Gastrocnemius medialis (tissue), 4 donors: ENCODE results near the gene CPA5. TPM values are rescaled to one million over a fixed set of nuclear protein-coding genes. Genes with fewer than 3 reads are reported as not detected.

Experiments used
- ATAC-seq, 2 donors: fragments of 150-250 bp; one replicate each; pipeline ENCODE4 v1.9.1; 2016
- DNase-seq, 2 donors: peaks; one replicate each; pipeline ENCODE4 v3.0.0-alpha.2; 2019
- H3K27ac ChIP-seq, 4 donors: fragments of 200-600 bp; sonication (generic); 1 replicate in 1 of 4; 2 replicates in 3 of 4; pipeline ENCODE4 v1.5.1; 2016 to 2018; ENCODE audit warnings: mild to moderate bottlenecking in 2 of 4, moderate library complexity in 1 of 4
- H3K27me3 ChIP-seq, 3 donors: fragments of 200-600 bp; sonication (generic) in 2 of 3; 1 replicate in 1 of 3; 2 replicates in 2 of 3; pipeline versions ENCODE4 v1.5.1 to v1.6.0; 2016 to 2019; ENCODE audit warnings: mild to moderate bottlenecking in 1 of 3, moderate library complexity in 1 of 3
- H3K36me3 ChIP-seq, 2 donors: fragments of 200-600 bp; sonication (generic) in 1 of 2; one replicate each; pipeline ENCODE4 v1.5.1; 2017 to 2018
- H3K4me1 ChIP-seq, 2 donors: fragments of 200-600 bp; sonication (generic) in 1 of 2; one replicate each; pipeline ENCODE4 v1.5.1; 2016 to 2017; ENCODE audit warnings: mild to moderate bottlenecking in 2 of 2
- H3K4me3 ChIP-seq, 4 donors: fragments of 200-600 bp; sonication (generic) in 3 of 4; 1 replicate in 1 of 4; 2 replicates in 3 of 4; pipeline ENCODE4 v1.5.1; 2016 to 2019; ENCODE audit warnings: mild to moderate bottlenecking in 2 of 4
- H3K9me3 ChIP-seq, 3 donors: fragments of 200-600 bp; sonication (generic) in 2 of 3; 1 replicate in 1 of 3; 2 replicates in 2 of 3; pipeline ENCODE4 v1.5.1; 2016 to 2019
- CTCF ChIP-seq, 5 experiments: fragments of 450-650 bp in 3 of 5; fragments of 200-600 bp in 2 of 5; sonication (generic) in 2 of 5; IDR thresholded peaks in 4 of 5; conservative IDR thresholded peaks in 1 of 5; 1 replicate in 4 of 5; 2 replicates in 1 of 5; pipeline ENCODE4 v1.5.1; 2016 to 2019; ENCODE audit warnings: antibody characterized with exemption in 5 of 5, mild to moderate bottlenecking in 3 of 5, moderate library complexity in 3 of 5
- POLR2A ChIP-seq, 2 donors: fragments of 450-650 bp; IDR thresholded peaks; one replicate each; pipeline ENCODE4 v1.6.1; 2017; ENCODE audit warnings: antibody characterized with exemption in 2 of 2, mild to moderate bottlenecking in 2 of 2, moderate library complexity in 2 of 2
- in situ Hi-C, 4 donors: fragments of 200-750 bp; cut with MboI; loops; one replicate each; pipeline versions ENCODE4 v1.15.0 to v1.8.0; 2017; ENCODE audit warnings: low sequenced_read_pairs in 4 of 4
- intact Hi-C: fragments of 100-400 bp; cut with DNase I; formaldehyde crosslinking; loops from one replicate; pipeline ENCODE4 v1.15.1; 2023; ENCODE audit warnings: low total_unique reads
- total RNA-seq, 4 donors: library from RNA; depleted of rRNA; stranded (reverse); fragments of >200 nt; gene quantifications; one replicate each; pipeline versions ENCODE4 v1.1.0 to v1.2.3, GENCODE V29; 2016

Gene CPA5
- total RNA-seq, 4 donors from 2014 or later, result not detected

- H3K4me3 ChIP-seq, result no peak overlapping the region
- H3K27ac ChIP-seq, result no peak overlapping the region
- H3K4me1 ChIP-seq, result no peaks in the 10 kb centered on the region
- ATAC-seq, result no peak
- H3K9me3 ChIP-seq, result no peaks in the 10 kb centered on the region
- in situ Hi-C loops, result no loop called here
- no peak for DNase-seq
- intact Hi-C loops, result no loop called here
- H3K36me3 ChIP-seq, result no peaks in the 10 kb centered on the region
- H3K27me3 ChIP-seq, result no peaks in the 10 kb centered on the region
- TF ChIP-seq CTCF (IDR thresholded peaks at IDR 0.05 in 4 of 5, conservative IDR thresholded peaks at IDR 0.05 in 1 of 5) (no peak), POLR2A (IDR thresholded peaks at IDR 0.05) (no peak)
These were observed 57.0 kb downstream of the CPA5 start for GRCh38 chr7:130401578-130401977.

DNA sequence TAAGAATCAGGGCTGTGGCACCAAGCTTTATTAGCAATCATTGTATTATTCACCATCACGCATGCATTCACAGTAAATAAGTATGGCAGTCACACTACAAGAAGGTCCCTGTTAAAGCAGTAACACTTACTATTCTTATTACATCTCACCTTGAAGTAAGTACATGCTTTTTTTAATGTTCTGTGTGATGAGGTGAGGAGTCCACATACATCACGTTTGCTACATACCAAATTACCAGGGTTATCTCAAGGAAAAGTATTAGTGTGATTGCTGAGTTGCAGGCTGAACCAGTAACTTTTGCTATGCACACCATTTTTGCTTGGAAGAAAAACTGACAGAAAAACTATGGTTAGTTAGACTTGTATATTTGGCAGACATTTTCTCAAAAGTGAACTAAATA, 60.4 kb downstream of the CPA5 start:
- Histone ChIP-seq H3K27me3 (no peaks in the 10 kb centered on the region), H3K4me1 (no peaks in the 10 kb centered on the region), H3K36me3 (no peaks in the 10 kb centered on the region), H3K4me3 (no peak overlapping the region), H3K9me3 (no peaks in the 10 kb centered on the region), H3K27ac (no peak overlapping the region)
- no peak for ATAC-seq
- no peak for TF ChIP-seq CTCF (IDR thresholded peaks at IDR 0.05 in 4 of 5, conservative IDR thresholded peaks at IDR 0.05 in 1 of 5)
- TF ChIP-seq POLR2A (IDR thresholded peaks at IDR 0.05), result no peak
- in situ Hi-C loops, result no loop called here
- intact Hi-C loops, result no loop called here
- DNase-seq, result no peak

GRCh38 chr7:130409067-130409711, 64.6 kb downstream of the CPA5 start:
- H3K27me3 ChIP-seq, result no peaks in the 10 kb centered on the region
- no peaks in the 10 kb centered on the region for H3K4me1 ChIP-seq
- no peak for DNase-seq
- H3K4me3 ChIP-seq, result no peak overlapping the region
- TF ChIP-seq POLR2A (IDR thresholded peaks at IDR 0.05), result no peak
- no peak for TF ChIP-seq CTCF (IDR thresholded peaks at IDR 0.05 in 4 of 5, conservative IDR thresholded peaks at IDR 0.05 in 1 of 5)
- H3K27ac ChIP-seq, result no peak overlapping the region
- intact Hi-C loops, result no loop called here
- H3K9me3 ChIP-seq, result no peaks in the 10 kb centered on the region
- no peaks in the 10 kb centered on the region for H3K36me3 ChIP-seq
- ATAC-seq, result no peak
- in situ Hi-C loops, result no loop called here

DNA sequence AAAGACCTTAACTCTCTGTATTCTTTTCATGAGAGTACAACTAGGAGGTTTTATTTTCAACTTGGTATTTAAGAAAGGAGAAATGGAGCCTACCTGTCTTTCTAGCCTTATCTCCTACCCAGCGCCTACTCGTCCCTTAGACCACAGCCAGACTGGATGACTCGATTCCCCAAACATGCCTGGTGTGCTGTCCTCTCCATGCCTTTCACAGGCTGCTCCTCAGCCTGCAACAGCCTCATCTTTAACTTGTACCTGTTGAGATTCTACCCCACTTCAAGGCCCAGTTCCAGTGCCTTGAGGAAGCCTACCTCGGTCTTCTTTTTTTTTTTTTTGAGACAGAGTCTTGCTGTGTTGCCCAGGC, 65.1 kb downstream of the CPA5 start:
- no peaks in the 10 kb centered on the region for H3K36me3 ChIP-seq
- in situ Hi-C loops (no loop called here), intact Hi-C loops (no loop called here)
- no peak overlapping the region for H3K4me3 ChIP-seq
- DNase-seq, result no peak
- TF ChIP-seq POLR2A (IDR thresholded peaks at IDR 0.05) (no peak), CTCF (IDR thresholded peaks at IDR 0.05 in 4 of 5, conservative IDR thresholded peaks at IDR 0.05 in 1 of 5) (no peak)
- no peaks in the 10 kb centered on the region for H3K9me3 ChIP-seq
- H3K4me1 ChIP-seq, result no peaks in the 10 kb centered on the region
- no peak overlapping the region for H3K27ac ChIP-seq
- no peaks in the 10 kb centered on the region for H3K27me3 ChIP-seq
- no peak for ATAC-seq
